Right lung (tissue), 5 donors: ENCODE measurements around the gene PKIG. TPM values are rescaled to one million over a fixed set of nuclear protein-coding genes. Genes with fewer than 3 reads are reported as not detected.
A peak's percentile ranks its signal among the peaks of the same experiment; 100 is the strongest.
"Not testable (repeated sequence)": the region's sequence is repeated elsewhere in the genome, so short reads cannot be mapped to it uniquely, and the experiment has no call there.

ENCODE experiments used
- DNase-seq, 2 donors: peaks; one replicate each; pipeline ENCODE4 v3.0.0-alpha.2; 2013
- polyA plus RNA-seq, 5 donors: library from polyadenylated mRNA; unstranded; fragments of 120-200 nt; gene quantifications; one replicate each; pipeline versions ENCODE4 v1.2.1 to v1.2.3, GENCODE V29; 2013; ENCODE audit warnings: inconsistent platforms in 1 of 5, low replicate concordance in 1 of 5; ENCODE audit not compliant: insufficient read length in 5 of 5, insufficient read depth in 1 of 5

PKIG gene
- polyA plus RNA-seq, 5 donors: 49.1 to 68.5 (median 62.4) TPM

GRCh38 chr20:44566811-44567210, 15.6 kb upstream of the PKIG start:
- DNase-seq: no peak

- no peak for DNase-seq
These were observed 12.0 kb upstream of the PKIG start for GRCh38 chr20:44570367-44570766.

DNA sequence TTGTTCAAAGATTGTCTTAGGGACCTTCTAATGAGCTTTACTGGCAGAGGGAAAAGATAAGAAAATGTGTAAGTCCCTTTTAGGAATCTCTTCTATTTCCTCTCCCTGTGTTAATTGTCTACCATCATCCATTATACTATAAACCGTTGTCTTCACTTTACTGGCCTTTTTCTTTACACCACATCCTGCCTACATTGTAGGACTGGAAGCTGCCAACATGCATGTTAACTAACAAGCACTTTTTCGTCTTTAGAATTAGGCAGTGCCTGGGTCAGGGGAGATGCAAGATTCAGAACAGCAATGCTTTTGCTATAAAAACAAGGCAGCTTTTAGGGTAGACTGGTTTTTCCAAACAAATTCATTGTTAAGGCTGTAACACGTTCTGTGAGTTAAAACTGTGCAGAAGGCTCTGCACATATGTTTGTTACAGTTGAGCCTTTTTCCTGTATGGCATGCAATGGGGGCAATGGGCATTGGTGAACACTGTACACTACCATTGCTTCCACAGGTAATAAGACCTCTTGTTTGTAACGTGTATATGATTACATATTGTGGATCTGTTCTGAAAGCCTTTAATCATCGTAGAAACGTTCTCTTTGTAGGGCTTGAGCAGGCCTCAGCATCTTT, 10.9 kb upstream of the PKIG start:
- no peak for DNase-seq

- peak in 1 of 2 donors; percentile 56 for DNase-seq
These were observed 9.6 kb upstream of the PKIG start for GRCh38 chr20:44572551-44573500.

GRCh38 chr20:44573501-44573869, 8.9 kb upstream of the PKIG start:
- DNase-seq: no peak

DNA sequence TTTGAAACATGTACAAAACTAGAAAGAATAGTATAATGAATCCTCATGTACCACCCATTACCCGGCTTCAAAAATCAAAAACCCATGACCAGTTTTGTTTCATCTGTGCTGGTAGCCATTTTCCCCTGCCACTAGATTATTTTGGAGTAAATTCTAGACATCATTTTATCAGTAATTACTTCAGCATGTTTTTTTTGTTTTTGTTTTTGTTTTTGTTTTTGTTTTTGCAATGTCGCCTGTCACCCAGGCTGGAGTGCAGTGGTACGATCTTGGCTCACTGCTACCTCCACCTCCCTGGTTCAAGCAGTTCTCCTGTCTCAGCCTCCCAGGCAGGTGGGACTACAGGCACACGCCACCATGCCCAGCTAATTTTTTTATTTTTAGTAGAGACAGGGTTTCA, 8.0 kb upstream of the PKIG start:
- no peak for DNase-seq

- no peak for DNase-seq
These were observed 6.1 kb upstream of the PKIG start for GRCh38 chr20:44576297-44576696.

DNA sequence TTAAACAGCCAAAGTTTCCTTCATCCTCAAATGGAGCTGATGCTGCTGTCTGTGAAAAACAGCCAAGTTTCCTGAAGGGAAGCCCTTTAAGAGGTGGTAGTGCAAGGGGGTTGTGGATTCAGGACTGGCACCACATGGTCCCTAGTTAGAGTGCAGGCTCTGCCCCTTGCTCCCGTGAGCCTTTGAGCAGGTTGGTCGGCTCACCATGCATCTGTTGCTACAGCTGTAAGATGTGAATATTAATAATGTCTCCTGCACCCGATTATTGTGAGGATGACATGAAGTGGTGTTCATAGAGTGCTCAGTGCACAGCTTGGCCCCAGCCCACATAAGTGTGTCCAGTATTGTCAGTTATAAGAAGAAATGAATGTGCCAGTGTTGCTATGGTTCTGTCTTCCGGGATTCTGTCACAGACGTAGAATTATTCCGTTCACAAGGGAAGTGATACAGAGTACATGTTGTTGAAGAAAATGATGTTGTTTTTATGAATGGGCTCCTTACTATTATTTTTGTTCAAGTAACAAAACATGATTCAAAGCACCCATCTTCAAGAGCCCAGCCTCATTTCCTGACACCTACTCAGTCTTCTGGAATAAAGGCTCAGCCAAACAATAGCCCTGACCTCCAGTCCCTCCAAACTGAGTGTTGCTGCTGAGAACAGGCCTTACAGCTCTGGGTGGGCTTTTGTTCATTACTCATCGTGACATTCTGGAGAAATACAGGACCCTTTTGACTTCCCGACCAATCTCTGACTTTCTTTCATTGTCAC, 2.9 kb upstream of the PKIG start:
- no peak for DNase-seq

DNA sequence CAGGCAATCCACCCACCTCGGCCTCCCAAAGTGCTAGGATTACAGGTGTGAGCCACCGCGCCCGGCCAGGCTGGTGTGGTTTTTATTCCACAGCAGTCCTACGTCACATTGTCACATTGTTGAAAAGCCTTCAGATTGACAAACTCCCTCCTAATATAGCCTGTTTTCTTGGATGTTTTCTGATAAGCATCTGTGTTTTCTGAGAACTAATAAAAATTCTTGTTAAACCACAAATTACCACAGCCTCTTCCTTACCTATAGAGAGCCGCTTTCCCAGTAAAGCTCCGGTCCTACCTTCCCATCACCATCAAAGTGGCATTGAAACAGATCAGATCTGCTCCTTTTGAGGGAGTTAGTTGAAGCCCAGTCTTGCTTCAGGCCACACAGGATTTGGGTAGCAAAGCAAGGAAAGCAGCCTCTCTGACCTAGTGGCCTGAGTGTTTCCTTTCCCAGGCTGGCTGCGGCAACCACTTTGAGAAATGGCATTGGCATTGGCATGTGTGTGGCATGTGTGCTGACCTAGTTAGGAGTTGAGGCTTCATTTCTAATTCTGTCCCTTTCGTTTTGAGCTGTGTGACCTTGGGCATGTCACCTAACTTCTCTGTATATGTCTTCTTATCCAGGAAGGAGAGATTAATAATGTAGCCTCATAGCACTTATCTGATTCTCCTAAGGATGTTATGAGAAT, 1.7 kb upstream of the PKIG start:
- no peak for DNase-seq

- no peak for DNase-seq
These were observed 864 bp upstream of the PKIG start for GRCh38 chr20:44581515-44581914.

DNA sequence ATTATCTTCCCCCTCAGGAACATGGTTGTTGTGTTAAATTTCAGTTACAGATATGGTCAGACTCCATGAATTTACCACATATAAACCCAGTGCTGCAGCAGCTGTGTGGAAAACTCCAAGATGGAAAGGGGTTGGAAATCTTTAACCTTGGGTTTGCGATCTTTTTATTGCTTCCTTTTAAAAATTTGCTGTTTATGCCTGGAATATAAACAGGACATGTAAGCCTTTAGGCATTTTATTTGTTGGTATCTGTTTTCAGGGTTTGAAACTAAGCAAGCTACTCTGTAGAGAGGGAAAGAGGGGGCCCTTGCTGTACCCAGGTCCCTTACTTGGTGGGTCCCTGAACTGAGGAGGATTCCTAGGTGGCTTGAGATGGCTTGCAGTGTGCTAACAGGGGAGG, 778 bp downstream of the PKIG start:
- DNase-seq: peak in 1 of 2 donors; percentile 29

GRCh38 chr20:44584162-44584561, 1.8 kb downstream of the PKIG start:
- DNase-seq: no peak

DNA sequence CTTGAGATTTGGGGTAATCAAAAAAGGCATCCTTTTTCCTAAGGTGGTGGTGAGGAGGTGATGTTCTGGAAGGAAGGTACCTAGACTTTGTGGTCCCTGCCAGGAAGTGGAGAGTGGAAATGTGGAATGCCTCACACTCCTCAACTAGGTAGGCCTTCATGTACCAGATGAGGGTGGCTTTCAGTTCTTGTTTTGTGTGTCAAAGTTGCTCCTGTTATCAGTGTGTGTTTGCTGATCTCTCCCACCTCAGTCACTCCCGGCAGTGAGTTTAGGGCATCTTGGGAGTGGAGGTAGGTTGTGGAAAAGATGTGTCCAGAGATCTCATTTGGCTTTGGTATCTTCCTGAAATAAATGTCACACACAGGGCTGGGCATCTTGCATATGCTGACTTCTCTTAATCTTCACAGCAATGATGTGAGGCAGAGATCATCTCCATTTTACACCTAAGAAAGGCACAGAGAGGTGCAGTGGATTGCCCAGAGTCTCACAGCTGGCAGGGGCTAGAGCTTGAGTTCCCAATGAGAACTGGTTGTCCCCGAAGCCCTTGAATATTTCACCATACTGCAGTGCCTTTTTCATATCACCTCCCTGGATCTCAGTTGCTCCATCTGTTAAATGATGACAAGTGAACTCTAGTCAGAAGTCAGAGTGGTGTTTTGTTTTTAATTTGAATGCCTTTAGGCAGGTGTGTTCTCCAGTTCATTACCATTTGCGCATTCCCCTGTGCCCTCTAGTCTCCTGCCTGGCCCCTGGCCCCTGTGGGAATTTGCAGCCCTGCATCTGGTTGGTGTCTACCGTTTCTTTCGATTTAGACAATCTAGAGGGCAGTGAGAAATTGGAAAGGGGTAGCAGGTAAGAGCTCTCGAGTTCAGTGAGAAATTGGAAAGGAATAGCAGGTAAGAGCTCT, 2.9 kb downstream of the PKIG start:
- DNase-seq: no peak

DNA sequence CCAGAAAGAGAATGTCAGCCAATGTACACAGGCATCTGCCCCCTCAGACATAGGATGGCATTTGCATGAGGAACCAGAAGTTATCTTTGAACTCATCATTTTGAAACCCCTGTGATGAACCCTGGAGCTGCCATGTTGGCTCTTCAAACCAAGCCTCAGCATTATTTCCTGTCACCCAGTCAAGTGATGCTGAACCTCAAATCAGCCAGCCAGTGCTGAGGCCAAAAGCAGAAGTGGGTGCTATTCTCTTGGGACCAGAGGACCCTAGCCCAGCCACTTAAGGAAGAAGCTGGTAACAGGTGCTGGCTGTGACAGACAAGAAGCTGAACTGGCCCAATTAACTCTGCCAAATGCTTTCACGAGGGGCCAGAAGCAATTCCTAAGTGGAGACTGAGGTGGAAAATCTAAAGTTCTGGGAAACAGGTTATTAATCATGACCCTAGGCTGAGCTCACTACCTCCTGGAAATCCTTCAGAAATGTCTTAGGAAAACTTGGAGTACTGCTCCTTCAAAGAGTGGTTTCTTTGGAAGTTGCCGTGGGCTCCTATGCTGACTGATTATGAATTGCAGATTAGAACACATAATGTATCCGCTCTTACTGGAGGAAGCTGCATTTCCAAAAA, 4.0 kb downstream of the PKIG start:
- no peak for DNase-seq

GRCh38 chr20:44587035-44587980, 4.9 kb downstream of the PKIG start:
- DNase-seq: no peak

DNA sequence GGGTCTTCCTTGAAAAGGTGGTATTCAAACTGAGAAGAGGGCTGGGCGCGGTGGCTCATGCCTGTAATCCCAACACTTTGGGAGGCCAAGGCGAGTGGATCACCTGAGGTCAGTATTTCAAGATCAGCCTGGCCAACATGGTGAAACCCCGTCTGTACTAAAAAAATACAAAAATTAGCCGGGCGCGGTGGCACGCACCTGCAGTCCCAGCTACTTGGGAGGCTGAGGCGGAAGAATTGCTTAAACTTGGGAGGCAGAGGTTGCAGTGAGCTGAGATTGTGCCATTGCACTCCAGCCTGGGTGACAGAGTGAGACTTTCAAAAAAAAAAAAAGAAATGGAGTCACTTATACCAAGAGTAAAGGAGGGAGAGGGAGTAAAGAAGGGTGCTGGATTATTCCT, 5.9 kb downstream of the PKIG start:
- not testable (repeated sequence) for DNase-seq

DNA sequence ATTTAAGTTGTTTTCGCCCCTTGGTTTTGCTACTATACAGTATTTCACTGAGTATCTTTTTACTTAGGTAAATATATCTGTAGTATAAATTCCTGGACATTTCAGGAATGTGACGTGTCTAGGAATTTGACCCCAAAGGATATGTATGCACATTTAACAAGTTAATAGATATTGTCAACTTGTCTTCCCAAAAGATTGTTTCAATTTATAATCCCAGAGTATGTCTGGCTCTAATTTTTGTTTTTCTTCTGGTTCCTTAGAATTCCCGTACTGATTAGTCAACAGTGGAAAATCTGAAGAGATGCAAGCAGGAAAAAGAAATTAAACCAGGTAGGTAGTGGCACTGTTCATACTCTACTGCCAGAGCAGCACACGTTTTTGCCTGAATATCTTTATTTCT, 7.2 kb downstream of the PKIG start:
- no peak for DNase-seq

- DNase-seq: no peak
These were observed 8.8 kb downstream of the PKIG start for GRCh38 chr20:44590980-44591778.
